H1 (cell line): ENCODE data around the gene UAP1. TPM values are rescaled to one million over a fixed set of nuclear protein-coding genes. Genes with fewer than 3 reads are reported as not detected.
"Not testable (repeated sequence)": the region's sequence is repeated elsewhere in the genome, so short reads cannot be mapped to it uniquely, and the experiment has no call there.

Source experiments
- CTCF ChIA-PET: fragments of 300-600 bp; sonication (Branson Sonifier 250); formaldehyde crosslinking; loops from one replicate; lab custom pipeline; 2021; ENCODE audit not compliant: partially characterized antibody; lab: Charles Lee
- POLR2A ChIA-PET: fragments of 300-600 bp; sonication (Branson Sonifier 250); formaldehyde crosslinking; loops from one replicate; lab custom pipeline; 2021; ENCODE audit warnings: inconsistent platforms; ENCODE audit not compliant: partially characterized antibody; lab: Charles Lee
- DNase-seq, 2 experiments: peaks; one replicate each; pipeline versions ENCODE4 v3.0.0 to v3.0.0-alpha.2; 2010 to 2022; ENCODE audit warnings: low spot score in 2 of 2, low read depth in 1 of 2, mixed read lengths in 1 of 2
- FAIRE-seq: peaks from 2 replicates; lab custom pipeline; 2011; peaks lifted over from hg19 to GRCh38; lab: Jason Lieb, UNC
- H2AFZ ChIP-seq: 2 replicates; pipeline ENCODE4 v1.8.1; 2012; ENCODE audit warnings: low read length, inconsistent platforms
- H2AK5ac ChIP-seq: 2 replicates; pipeline ENCODE4 v1.6.1; 2013; ENCODE audit warnings: low read depth, low read length
- H2BK120ac ChIP-seq: replicated peaks from 2 replicates; pipeline ENCODE3; 2013; ENCODE audit warnings: low read depth, low read length, inconsistent platforms
- H2BK12ac ChIP-seq: 2 replicates; pipeline ENCODE4 v1.6.1; 2013; ENCODE audit warnings: low read depth, low read length
- H2BK15ac ChIP-seq: 2 replicates; pipeline ENCODE4 v1.6.1; 2013; ENCODE audit warnings: low read length
- H2BK20ac ChIP-seq: 2 replicates; pipeline ENCODE4 v1.6.1; 2013; ENCODE audit warnings: low read length
- H2BK5ac ChIP-seq: 2 replicates; pipeline ENCODE4 v1.6.1; 2013; ENCODE audit warnings: low read depth, low read length
- H3K14ac ChIP-seq: 2 replicates; pipeline ENCODE4 v1.6.1; 2013; ENCODE audit warnings: inconsistent platforms; ENCODE audit not compliant: insufficient read length
- H3K18ac ChIP-seq: 2 replicates; pipeline ENCODE4 v1.6.1; 2013; ENCODE audit warnings: low read length; ENCODE audit errors: extremely low read depth
- H3K23ac ChIP-seq: 2 replicates; pipeline ENCODE4 v1.6.1; 2013; ENCODE audit warnings: inconsistent platforms; ENCODE audit not compliant: insufficient read length
- H3K23me2 ChIP-seq: 2 replicates; pipeline ENCODE4 v1.6.1; 2013; ENCODE audit warnings: low read depth, low read length
- H3K27ac ChIP-seq: 2 replicates; pipeline ENCODE4 v1.6.1; 2011; ENCODE audit warnings: low read depth, low read length, inconsistent platforms
- H3K27me3 ChIP-seq, 4 experiments: replicated peaks in 1 of 4; 1 replicate in 1 of 4; 2 replicates in 3 of 4; pipeline versions ENCODE4 v1.6.1 to v1.8.1; 2011 to 2013; ENCODE audit warnings: low read length in 3 of 4, mild to moderate bottlenecking in 3 of 4, inconsistent platforms in 2 of 4, mixed read lengths in 2 of 4, moderate library complexity in 1 of 4; ENCODE audit not compliant: control insufficient read depth in 3 of 4, insufficient read depth in 3 of 4; ENCODE audit errors: extremely low read depth in 1 of 4
- H3K36me3 ChIP-seq, 4 experiments: 2 replicates each; pipeline versions ENCODE4 v1.6.1 to v1.8.1; 2011 to 2013; ENCODE audit warnings: mild to moderate bottlenecking in 4 of 4, low read length in 3 of 4, moderate library complexity in 2 of 4, control low read depth in 1 of 4, inconsistent platforms in 1 of 4; ENCODE audit not compliant: insufficient read depth in 4 of 4, control insufficient read depth in 2 of 4
- H3K4ac ChIP-seq: replicated peaks from 2 replicates; pipeline ENCODE3; 2013; ENCODE audit warnings: low read length, low read depth, mixed read lengths, inconsistent platforms; ENCODE audit not compliant: insufficient read length
- H3K4me1 ChIP-seq, 4 experiments: replicated peaks in 1 of 4; 1 replicate in 1 of 4; 2 replicates in 3 of 4; pipeline versions ENCODE4 v1.6.1 to v1.8.1; 2011 to 2013; ENCODE audit warnings: low read length in 3 of 4, inconsistent platforms in 2 of 4, mixed read lengths in 1 of 4; ENCODE audit not compliant: insufficient read depth in 4 of 4, control insufficient read depth in 3 of 4
- H3K4me2 ChIP-seq, 2 experiments: 2 replicates each; pipeline versions ENCODE4 v1.6.1 to v1.8.1; 2011 to 2013; ENCODE audit warnings: low read depth in 2 of 2, low read length in 2 of 2, control low read depth in 1 of 2, inconsistent platforms in 1 of 2, mild to moderate bottlenecking in 1 of 2; ENCODE audit not compliant: insufficient read depth in 1 of 2
- H3K4me3 ChIP-seq, 4 experiments: fragments of 200-600, 300-600 bp in 1 of 4; sonication (generic), shearing (Covaris generic), sonication (Bioruptor Twin) in 1 of 4; 2 replicates each; pipeline versions ENCODE4 v1.5.1 to v1.8.1; 2011 to 2016; ENCODE audit warnings: low read length in 4 of 4, low read depth in 3 of 4, control low read depth in 2 of 4, inconsistent platforms in 2 of 4, mild to moderate bottlenecking in 2 of 4, mixed read lengths in 1 of 4, moderate library complexity in 1 of 4; ENCODE audit not compliant: insufficient read depth in 2 of 4; ENCODE audit errors: extremely low read depth in 1 of 4
- H3K56ac ChIP-seq: replicated peaks from 2 replicates; pipeline ENCODE3; 2013; ENCODE audit warnings: low read depth, mild to moderate bottlenecking, mixed read lengths, low read length, inconsistent platforms; ENCODE audit not compliant: insufficient read length
- H3K79me1 ChIP-seq: 2 replicates; pipeline ENCODE4 v1.6.1; 2013; ENCODE audit warnings: low read depth, low read length, control low read depth
- H3K79me2 ChIP-seq, 2 experiments: 2 replicates each; pipeline versions ENCODE4 v1.6.1 to v1.8.1; 2012 to 2013; ENCODE audit warnings: low read length in 2 of 2, mild to moderate bottlenecking in 2 of 2, inconsistent platforms in 1 of 2; ENCODE audit not compliant: insufficient read depth in 2 of 2, control insufficient read depth in 1 of 2
- H3K9ac ChIP-seq, 4 experiments: replicated peaks in 1 of 4; 1 replicate in 1 of 4; 2 replicates in 3 of 4; pipeline versions ENCODE4 v1.6.1 to v1.8.1; 2011 to 2013; ENCODE audit warnings: low read depth in 3 of 4, low read length in 3 of 4, control low read depth in 2 of 4, mild to moderate bottlenecking in 2 of 4, moderate library complexity in 2 of 4, inconsistent platforms in 1 of 4; ENCODE audit errors: extremely low read depth in 1 of 4
- H3K9me3 ChIP-seq, 2 experiments: 2 replicates each; pipeline versions ENCODE4 v1.6.1 to v1.8.1; 2012 to 2013; ENCODE audit warnings: mild to moderate bottlenecking in 2 of 2, moderate library complexity in 2 of 2, control low read depth in 1 of 2, inconsistent platforms in 1 of 2, low read depth in 1 of 2, low read length in 1 of 2, mixed read lengths in 1 of 2; ENCODE audit not compliant: insufficient read depth in 2 of 2
- H4K20me1 ChIP-seq, 2 experiments: replicated peaks in 1 of 2; 2 replicates each; pipeline versions ENCODE3 to v1.8.1; 2011 to 2013; ENCODE audit warnings: inconsistent platforms in 2 of 2, low read length in 2 of 2, mild to moderate bottlenecking in 1 of 2; ENCODE audit not compliant: insufficient read depth in 2 of 2, control insufficient read depth in 1 of 2
- H4K5ac ChIP-seq: 2 replicates; pipeline ENCODE4 v1.6.1; 2013; ENCODE audit warnings: low read length, low read depth, mixed read lengths, inconsistent platforms; ENCODE audit not compliant: insufficient read length
- H4K8ac ChIP-seq: 2 replicates; pipeline ENCODE4 v1.8.0; 2013; ENCODE audit warnings: mild to moderate bottlenecking, moderate library complexity, low read length, inconsistent platforms; ENCODE audit not compliant: insufficient read depth; ENCODE audit errors: extremely low read depth
- H4K91ac ChIP-seq: replicated peaks from 2 replicates; pipeline ENCODE3; 2013; ENCODE audit warnings: low read length, mixed read lengths, inconsistent platforms; ENCODE audit not compliant: insufficient read length
- WGBS, 2 experiments: shearing (Covaris generic) in 1 of 2; methylation state at CpG; one replicate each; pipeline versions ENCODE4 v1.1.6 to v1.1.7; 2013 to 2015; ENCODE audit warnings: low lambda C conversion rate in 2 of 2, mixed read lengths in 2 of 2, inconsistent platforms in 1 of 2, low coverage in 1 of 2, missing lambda C conversion rate in 1 of 2; ENCODE audit not compliant: insufficient replicate concordance in 2 of 2, insufficient coverage in 1 of 2, insufficient read length in 1 of 2; ENCODE audit errors: extremely low coverage in 1 of 2, missing lambda C conversion rate in 1 of 2; 5-methylcytosine and 5-hydroxymethylcytosine counted together
- polyA plus RNA-seq, 7 experiments: library from polyadenylated mRNA; depleted of rRNA in 3 of 7; stranded (reverse) in 5 of 7; unstranded in 2 of 7; fragments of >200 nt in 5 of 7; fragments of 200-250 nt in 2 of 7; gene quantifications; 1 replicate in 5 of 7; 2 replicates in 1 of 7; 4 replicates in 1 of 7; pipeline versions ENCODE4 v1.2.1 to v1.2.3, GENCODE V29; 2011 to 2013; ENCODE audit warnings: missing spikeins in 2 of 7, mixed read lengths in 2 of 7
- total RNA-seq: library from RNA; stranded (reverse); fragmentation: NEBNext Ultra II Directional; extraction: Animal tissue kit (Norgen Biotek cat#: 25700); gene quantifications from 2 replicates; pipeline ENCODE4 v1.2.1, GENCODE V29; 2021

The UAP1 gene
- total and polyA plus RNA-seq, 2 of the 8 experiments (the other 6 are each of a cell fraction or from before 2014, with no cell fraction given) = 9.4 to 32.9 TPM

- H4K20me1 ChIP-seq, H3K79me2 ChIP-seq, H4K8ac ChIP-seq, H3K23ac ChIP-seq, H2AFZ ChIP-seq, H3K36me3 ChIP-seq, H4K5ac ChIP-seq, H3K14ac ChIP-seq, H3K4ac ChIP-seq, H3K9ac ChIP-seq, H3K27ac ChIP-seq, H3K27me3 ChIP-seq, H3K18ac ChIP-seq, H3K4me2 ChIP-seq, H2AK5ac ChIP-seq, H4K91ac ChIP-seq, H3K79me1 ChIP-seq, H2BK120ac ChIP-seq, H3K56ac ChIP-seq, H3K9me3 ChIP-seq, FAIRE-seq, H2BK12ac ChIP-seq, H3K4me1 ChIP-seq, H2BK15ac ChIP-seq, DNase-seq, H3K4me3 ChIP-seq, H2BK20ac ChIP-seq, H3K23me2 ChIP-seq, H2BK5ac ChIP-seq: not testable (repeated sequence)
- POLR2A ChIA-PET = interaction anchor here (1.6 kb wide), 1 partner anchor 9 kb away, joined by 6 read pairs; the partner anchor contains the start of gene UAP1
- CTCF ChIA-PET = interaction anchor here (0.6 to 1.4 kb wide), 3 partner anchors 42 to 510 kb away, joined by 3 read pairs; no protein-coding TSS in a partner anchor
- 89% methylated on average over 5 of the region's 7 CpGs; no CpG with 5 or more reads in 1 of the 2 experiments for WGBS, 2 experiments
Observed at GRCh38 chr1:162571121-162571520, 9.6 kb downstream of the UAP1 start.
